ENCODE data around the gene FRG2B. TPM values are rescaled to one million over a fixed set of nuclear protein-coding genes. Genes with fewer than 3 reads are reported as not detected.

Gene FRG2B
- total RNA-seq, 3 donors from 2014 or later: 0.30 TPM; not detected in 2

Other genes starting within 250 kb of the FRG2B start
- 1 to 10 TPM; 2.6 to 3.2 (median 2.9) TPM for gene PAOX, start 247.5 kb downstream of the FRG2B start, total RNA-seq
- gene MTG1, start 232.6 kb downstream of the FRG2B start, total RNA-seq: 10 to 100 TPM; 60.3 to 68.1 (median 67.1) TPM
- not detected for gene SPRN, start 202.2 kb downstream of the FRG2B start, total RNA-seq
- gene SCART1, start 172.8 kb downstream of the FRG2B start, total RNA-seq: 1 to 10 TPM; 1.1 to 1.8 (median 1.8) TPM
- gene CYP2E1, start 99.4 kb downstream of the FRG2B start, total RNA-seq: 1 to 10 TPM in 2 of 3 donors, under 1 TPM in 1; 0.69 to 1.1 (median 1.0) TPM
- gene SYCE1, start 61.2 kb downstream of the FRG2B start, total RNA-seq: under 1 TPM; 0.11 to 0.46 (median 0.43) TPM

Measured in activated T-cell treated with anti-CD3 and anti-CD28 coated beads, Interleukin-2, amount 50 U/mL, for 4 hours (primary cell).